ENCODE measurements around the gene TAB3. TPM values are rescaled to one million over a fixed set of nuclear protein-coding genes. Genes with fewer than 3 reads are reported as not detected.

TAB3 gene
- total and polyA plus RNA-seq, 2 of the 4 experiments (the other 2 are of a cell fraction): 4.7 to 6.4 TPM

DNA sequence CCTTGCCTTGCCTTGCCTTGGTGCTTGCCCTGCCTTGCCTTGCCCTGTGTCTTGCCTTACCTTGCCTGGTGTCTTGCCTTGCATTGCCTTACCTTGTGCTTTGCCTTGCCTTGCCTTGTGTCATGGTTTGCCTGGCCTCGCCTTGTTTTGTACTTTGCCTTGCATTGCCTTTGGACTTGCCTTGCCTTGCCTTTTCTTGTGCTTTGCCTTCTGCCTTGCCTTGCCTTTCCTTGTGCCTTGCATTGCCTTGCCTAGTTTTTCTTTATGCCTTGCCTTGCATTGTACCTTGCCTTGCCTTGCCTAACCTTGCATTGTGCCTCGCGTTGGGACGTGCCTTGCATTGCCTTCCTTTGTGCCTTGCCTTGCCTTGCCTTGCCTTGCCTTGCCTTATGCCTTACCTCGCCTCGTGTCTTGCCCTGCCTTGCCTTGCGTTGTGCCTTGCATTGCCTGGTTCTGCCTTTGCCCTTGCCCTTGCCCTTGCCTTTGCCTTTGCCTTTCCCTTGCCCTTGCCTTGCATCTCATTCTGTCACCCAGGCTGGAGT, 82.8 kb downstream of the TAB3 start:
- H3K9me3 ChIP-seq (ENCODE audit: control insufficient read depth, insufficient read depth, low read length): peaks cover 10% of the 10 kb centered on the region
- H2AK5ac ChIP-seq (ENCODE audit: low read depth, low read length): no peak overlapping the region
- no peak overlapping the region for H2AFZ ChIP-seq (replicated peaks; ENCODE audit: low read length, poor library complexity)
- H4K5ac ChIP-seq (ENCODE audit: low read depth, low read length): no peak overlapping the region
- no peaks in the 10 kb centered on the region for H3K79me1 ChIP-seq (ENCODE audit: low read depth in 1 of 2, low read length in 2 of 2)
- no peak for ATAC-seq (ENCODE audit: low read depth)
- no peak overlapping the region for H3K4ac ChIP-seq (ENCODE audit: low read depth, low read length)
- BruUV-seq (replicated peaks): no TSS peak
- dilution Hi-C loops (cut with HindIII; ENCODE audit: low sequenced_read_pairs, unreplicated experiment) (no loop called here), intact Hi-C loops (cut with micrococcal nuclease) (no loop called here), in situ Hi-C loops (cut with MboI; ENCODE audit: low sequenced_read_pairs) (no loop called here)
- H3K18ac ChIP-seq (ENCODE audit: low read depth, low read length): no peak overlapping the region
- POLR2A ChIA-PET (ENCODE audit: unreplicated experiment): no interaction called here
- no peaks in the 10 kb centered on the region for H3K4me1 ChIP-seq (ENCODE audit: control insufficient read depth, insufficient read depth, low read length)
- H3K14ac ChIP-seq (replicated peaks; ENCODE audit: low read depth, low read length): no peak overlapping the region
- 71% methylated on average over 2 of the region's 7 CpGs; no CpG with 5 or more reads in 1 of the 2 experiments for WGBS, 2 experiments (ENCODE audit: extremely low coverage in 2 of 2, insufficient read length in 1 of 2)
- peaks cover 4% of the 10 kb centered on the region; the same call in 1 of the 2 replicates for H3K9me1 ChIP-seq (ENCODE audit: insufficient read depth, low read length)
- TF ChIP-seq NFE2L2 (IDR thresholded peaks at IDR 0.05; ENCODE audit: low read depth, low read length) (no peak), BHLHE40 (IDR thresholded peaks at IDR 0.05; ENCODE audit: low read depth, low read length) (no peak), POLR2A (IDR thresholded peaks at IDR 0.05; ENCODE audit: low read depth, low read length) (no peak)
- no peak overlapping the region for H3K56ac ChIP-seq (ENCODE audit: extremely low read depth, insufficient read depth, low read length)
- no peaks in the 10 kb centered on the region for H4K20me1 ChIP-seq (ENCODE audit: insufficient read depth, low read length)
- H4K8ac ChIP-seq (ENCODE audit: low read depth in 2 of 2, low read length in 2 of 2): no peak overlapping the region
- H3K9ac ChIP-seq (ENCODE audit: low read depth, low read length): no peak overlapping the region
- no peak overlapping the region for H2BK15ac ChIP-seq (ENCODE audit: low read depth, low read length)
- no peaks in the 10 kb centered on the region for H3K27me3 ChIP-seq (ENCODE audit: control insufficient read depth, insufficient read depth, low read length)
- no peak overlapping the region for H2BK20ac ChIP-seq (ENCODE audit: low read depth, low read length)
- H3K4me3 ChIP-seq (ENCODE audit: insufficient read depth, low read depth, low read length): no peak overlapping the region
- H2BK5ac ChIP-seq (ENCODE audit: low read depth, low read length, poor library complexity, severe bottlenecking): no peak overlapping the region
- CTCF ChIA-PET: no interaction called here
- no peak overlapping the region for H2AK9ac ChIP-seq (replicated peaks; ENCODE audit: low read depth, low read length, poor library complexity)
- H4K91ac ChIP-seq (ENCODE audit: insufficient read depth, low read depth, low read length): no peak overlapping the region
- H3K27ac ChIP-seq (ENCODE audit: insufficient read depth, low read length): no peak overlapping the region
- no peaks in the 10 kb centered on the region for H3K36me3 ChIP-seq (ENCODE audit: control insufficient read depth, insufficient read depth, low read length)
- no peak overlapping the region for H3K23ac ChIP-seq (ENCODE audit: low read depth, low read length)
- DNase-seq: no peak
- H2BK120ac ChIP-seq (ENCODE audit: low read depth, low read length): no peak overlapping the region
- H3K4me2 ChIP-seq (ENCODE audit: low read depth, low read length): no peak overlapping the region

Data from IMR-90 (cell line).